Esophagus muscularis mucosa (tissue), 4 donors: ENCODE measurements around the gene TDRD3. TPM values are rescaled to one million over a fixed set of nuclear protein-coding genes. Genes with fewer than 3 reads are reported as not detected.

Source experiments
- DNase-seq: peaks from one replicate; pipeline ENCODE4 v3.0.0-alpha.2; 2017; ENCODE audit errors: extremely low spot score
- H3K27ac ChIP-seq, 4 donors: fragments of 200-600 bp; sonication (generic); replicated peaks in 1 of 4; 1 replicate in 3 of 4; 2 replicates in 1 of 4; pipeline ENCODE4 v1.5.1; 2016 to 2019; ENCODE audit warnings: mild to moderate bottlenecking in 1 of 4
- H3K27me3 ChIP-seq, 4 donors: fragments of 200-600 bp; sonication (generic); one replicate each; pipeline versions ENCODE4 v1.5.1 to v1.6.0; 2016 to 2019
- H3K36me3 ChIP-seq, 4 donors: fragments of 200-600 bp; sonication (generic); one replicate each; pipeline ENCODE4 v1.5.1; 2016 to 2019
- H3K4me1 ChIP-seq, 4 donors: fragments of 200-600 bp; sonication (generic); one replicate each; pipeline ENCODE4 v1.5.1; 2016 to 2019
- H3K4me3 ChIP-seq, 4 donors: fragments of 200-600 bp; sonication (generic); 1 replicate in 2 of 4; 2 replicates in 2 of 4; pipeline ENCODE4 v1.5.1; 2016 to 2019; ENCODE audit warnings: mild to moderate bottlenecking in 4 of 4, moderate library complexity in 1 of 4
- H3K9me3 ChIP-seq, 4 donors: fragments of 200-600 bp; sonication (generic); 1 replicate in 3 of 4; 2 replicates in 1 of 4; pipeline ENCODE4 v1.5.1; 2016 to 2019
- CTCF ChIP-seq, 3 experiments: fragments of 200-600 bp in 2 of 3; fragments of 450-650 bp in 1 of 3; sonication (generic) in 2 of 3; IDR thresholded peaks; one replicate each; pipeline ENCODE4 v1.5.1; 2017 to 2019; ENCODE audit warnings: antibody characterized with exemption in 3 of 3, mild to moderate bottlenecking in 2 of 3, moderate library complexity in 1 of 3
- EP300 ChIP-seq: sonication (generic); formaldehyde crosslinking; IDR thresholded peaks from one replicate; pipeline ENCODE4 v1.6.1; 2017; ENCODE audit warnings: antibody characterized with exemption
- POLR2A ChIP-seq: fragments of 450-650 bp; IDR thresholded peaks from one replicate; pipeline ENCODE4 v1.6.1; 2017; ENCODE audit warnings: antibody characterized with exemption, moderate library complexity, mild to moderate bottlenecking, low read depth
- POLR2AphosphoS5 ChIP-seq, 2 donors: sonication (generic); formaldehyde crosslinking; IDR thresholded peaks; one replicate each; pipeline ENCODE4 v1.6.1; 2017; ENCODE audit warnings: antibody characterized with exemption in 2 of 2
- WGBS: methylation state at CpG from one replicate; pipeline ENCODE4 v1.1.5; 2018; 5-methylcytosine and 5-hydroxymethylcytosine counted together
- intact Hi-C: fragments of 100-400 bp; cut with DNase I; formaldehyde crosslinking; loops from one replicate; pipeline ENCODE4 v1.15.1; 2023
- total RNA-seq, 4 donors: library from RNA; depleted of rRNA; stranded (reverse); fragments of >200 nt; gene quantifications; one replicate each; pipeline versions ENCODE4 v1.1.0 to v1.2.1, GENCODE V29; 2016

Gene TDRD3
- total RNA-seq, 4 donors from 2014 or later: 16.1 to 35.3 (median 23.0) TPM

GRCh38 chr13:60520902-60521569 is 124.0 kb downstream of the TDRD3 start:
- Histone ChIP-seq H3K36me3 (peaks cover 0 to 25% (median 14%) of the 10 kb centered on the region in 4 donors), H3K27me3 (no peaks in the 10 kb centered on the region), H3K9me3 (no peaks in the 10 kb centered on the region), H3K4me3 (no peak overlapping the region), H3K4me1 (no peaks in the 10 kb centered on the region), H3K27ac (no peak overlapping the region)
- 93% methylated on average over 4 of the region's 4 CpGs for WGBS
- intact Hi-C loops: no loop called here
- TF ChIP-seq POLR2AphosphoS5 (IDR thresholded peaks at IDR 0.05) (no peak), POLR2A (no peak), EP300 (no peak), CTCF (IDR thresholded peaks at IDR 0.05) (no peak)
- no peak for DNase-seq

GRCh38 chr13:60538566-60538965 is 141.5 kb downstream of the TDRD3 start:
- intact Hi-C loops: no loop called here

GRCh38 chr13:60540276-60540675 is 143.3 kb downstream of the TDRD3 start:
- DNase-seq: no peak
- Histone ChIP-seq H3K4me3 (no peak overlapping the region), H3K27me3 (no peaks in the 10 kb centered on the region), H3K36me3 (peaks cover 0 to 21% (median 4%) of the 10 kb centered on the region in 4 donors), H3K4me1 (no peaks in the 10 kb centered on the region), H3K27ac (no peak overlapping the region), H3K9me3 (no peaks in the 10 kb centered on the region)
- intact Hi-C loops: no loop called here
- WGBS: 96% methylated on average over 4 of the region's 4 CpGs
- TF ChIP-seq CTCF (IDR thresholded peaks at IDR 0.05) (no peak), POLR2AphosphoS5 (IDR thresholded peaks at IDR 0.05) (no peak), EP300 (no peak), POLR2A (no peak)

More at GRCh38 chr13:60538566-60538965, 141.5 kb downstream of the TDRD3 start:
- H3K36me3 ChIP-seq: peaks cover 0 to 25% (median 6%) of the 10 kb centered on the region in 4 donors
- no peaks in the 10 kb centered on the region for H3K4me1 ChIP-seq
- H3K4me3 ChIP-seq: no peak overlapping the region
- H3K27me3 ChIP-seq: no peaks in the 10 kb centered on the region
- no peak overlapping the region for H3K27ac ChIP-seq
- no peaks in the 10 kb centered on the region for H3K9me3 ChIP-seq
- no peak for DNase-seq
- no peak for TF ChIP-seq POLR2A
- TF ChIP-seq EP300: no peak
- TF ChIP-seq POLR2AphosphoS5 (IDR thresholded peaks at IDR 0.05): no peak
- no peak for TF ChIP-seq CTCF (IDR thresholded peaks at IDR 0.05)
- 69% methylated on average over 1 of the region's 1 CpG for WGBS

- TF ChIP-seq POLR2A (no peak), EP300 (no peak), CTCF (IDR thresholded peaks at IDR 0.05) (no peak), POLR2AphosphoS5 (IDR thresholded peaks at IDR 0.05) (no peak)
- WGBS: 97% methylated on average over 5 of the region's 5 CpGs
- Histone ChIP-seq H3K27me3 (no peaks in the 10 kb centered on the region), H3K36me3 (peaks cover 0 to under 1% (median under 1%) of the 10 kb centered on the region in 4 donors), H3K4me3 (no peak overlapping the region), H3K9me3 (no peaks in the 10 kb centered on the region), H3K27ac (no peak overlapping the region), H3K4me1 (no peaks in the 10 kb centered on the region)
- intact Hi-C loops: no loop called here
- DNase-seq: no peak
These were observed 165.2 kb downstream of the TDRD3 start for GRCh38 chr13:60562096-60562780.
